GM21423 (cell line): Measurements from ENCODE around the gene TBC1D24.
A peak's percentile ranks its signal among the peaks of the same experiment; 100 is the strongest.
"Not testable (repeated sequence)": the region's sequence is repeated elsewhere in the genome, so short reads cannot be mapped to it uniquely, and the experiment has no call there.

Experiments
- ATAC-seq: cut with Tn5 transposase; IDR thresholded peaks from one replicate; pipeline ENCODE4 v1.9.1; 2021; ENCODE audit warnings: mild to moderate bottlenecking, moderate library complexity; ENCODE audit not compliant: unreplicated experiment

The TBC1D24 gene

GRCh38 chr16:2474877-2475412, at the start of gene TBC1D24:
Gene TBC1D24 (plus strand): TSS chr16:2475127. CDS start chr16:2496149, 21,022 bp downstream.
- ATAC-seq, result peak; percentile 61

- no peak for ATAC-seq
Measured at GRCh38 chr16:2425825-2426430, 49.0 kb upstream of the TBC1D24 start.

- ATAC-seq, result no peak
Measured at GRCh38 chr16:2426941-2427361, 48.0 kb upstream of the TBC1D24 start.

GRCh38 chr16:2427526-2427925, 47.4 kb upstream of the TBC1D24 start:
- no peak for ATAC-seq

- peak; percentile 7 for ATAC-seq
Measured at GRCh38 chr16:2428051-2428783, 46.7 kb upstream of the TBC1D24 start.

GRCh38 chr16:2428784-2429033, 46.2 kb upstream of the TBC1D24 start:
- peak; percentile 27 for ATAC-seq

- ATAC-seq, result peak; percentile 83
Measured at GRCh38 chr16:2429034-2429770, 45.7 kb upstream of the TBC1D24 start, which contains the start of gene CCNF. Gene CCNF (plus strand): TSS chr16:2429447. CDS start chr16:2429482, 35 bp downstream.

GRCh38 chr16:2429771-2430663, 44.9 kb upstream of the TBC1D24 start:
- ATAC-seq, result peak; percentile 5

GRCh38 chr16:2432286-2432685, 42.6 kb upstream of the TBC1D24 start:
- ATAC-seq, result no peak

GRCh38 chr16:2432801-2433505, 42.0 kb upstream of the TBC1D24 start:
- no peak for ATAC-seq

- ATAC-seq, result not testable (repeated sequence)
Measured at GRCh38 chr16:2435236-2435635, 39.7 kb upstream of the TBC1D24 start.

GRCh38 chr16:2436110-2436509, 38.8 kb upstream of the TBC1D24 start:
- ATAC-seq, result no peak

GRCh38 chr16:2437032-2437790, 37.7 kb upstream of the TBC1D24 start:
- ATAC-seq, result no peak

GRCh38 chr16:2438121-2438520, 36.8 kb upstream of the TBC1D24 start:
- ATAC-seq, result no peak

GRCh38 chr16:2439598-2439997, 35.3 kb upstream of the TBC1D24 start:
- ATAC-seq, result no peak

GRCh38 chr16:2441143-2441804, 33.7 kb upstream of the TBC1D24 start:
- not testable (repeated sequence) for ATAC-seq

GRCh38 chr16:2443555-2443954, 31.4 kb upstream of the TBC1D24 start:
- no peak for ATAC-seq

GRCh38 chr16:2447920-2448583, 26.9 kb upstream of the TBC1D24 start:
- no peak for ATAC-seq
